Measurements from ENCODE around the gene SIRT6. TPM values are rescaled to one million over a fixed set of nuclear protein-coding genes. Genes with fewer than 3 reads are reported as not detected.

SIRT6 gene
- total and polyA plus RNA-seq, 2 of the 4 experiments (the other 2 are of a cell fraction): 3.9 to 25.3 TPM

- dilution Hi-C loops (cut with HindIII; ENCODE audit: low sequenced_read_pairs, unreplicated experiment) (no loop called here), intact Hi-C loops (cut with micrococcal nuclease) (loop anchor here (1.0 kb wide), 1 partner anchor 19 kb away; no protein-coding TSS in a partner anchor), in situ Hi-C loops (cut with MboI; ENCODE audit: low sequenced_read_pairs) (no loop called here)
- Histone ChIP-seq H2BK20ac (ENCODE audit: low read depth, low read length) (no peak overlapping the region), H3K79me1 (ENCODE audit: low read depth in 1 of 2, low read length in 2 of 2) (no peaks in the 10 kb centered on the region), H3K14ac (replicated peaks; ENCODE audit: low read depth, low read length) (no peak overlapping the region), H3K9me1 (ENCODE audit: insufficient read depth, low read length) (no peaks in the 10 kb centered on the region), H3K4me3 (ENCODE audit: insufficient read depth, low read depth, low read length) (no peak overlapping the region), H3K4me1 (ENCODE audit: control insufficient read depth, insufficient read depth, low read length) (no peaks in the 10 kb centered on the region), H3K27ac (ENCODE audit: insufficient read depth, low read length) (no peak overlapping the region), H3K27me3 (ENCODE audit: control insufficient read depth, insufficient read depth, low read length) (peaks cover 3% of the 10 kb centered on the region; the same call in 1 of the 2 replicates), H2AK9ac (replicated peaks; ENCODE audit: low read depth, low read length, poor library complexity) (no peak overlapping the region), H2BK120ac (ENCODE audit: low read depth, low read length) (no peak overlapping the region), H3K23ac (ENCODE audit: low read depth, low read length) (no peak overlapping the region), H3K18ac (ENCODE audit: low read depth, low read length) (no peak overlapping the region), H2AK5ac (ENCODE audit: low read depth, low read length) (no peak overlapping the region), H2AFZ (replicated peaks; ENCODE audit: low read length, poor library complexity) (no peak overlapping the region), H4K5ac (ENCODE audit: low read depth, low read length) (no peak overlapping the region), H2BK15ac (ENCODE audit: low read depth, low read length) (no peak overlapping the region), H3K9ac (ENCODE audit: low read depth, low read length) (no peak overlapping the region), H4K20me1 (ENCODE audit: insufficient read depth, low read length) (no peaks in the 10 kb centered on the region), H3K9me3 (ENCODE audit: control insufficient read depth, insufficient read depth, low read length) (no peaks in the 10 kb centered on the region), H4K8ac (ENCODE audit: low read depth in 2 of 2, low read length in 2 of 2) (no peak overlapping the region), H3K56ac (ENCODE audit: extremely low read depth, insufficient read depth, low read length) (no peak overlapping the region), H3K36me3 (ENCODE audit: control insufficient read depth, insufficient read depth, low read length) (no peaks in the 10 kb centered on the region), H3K4ac (ENCODE audit: low read depth, low read length) (no peak overlapping the region), H4K91ac (ENCODE audit: insufficient read depth, low read depth, low read length) (no peak overlapping the region), H2BK5ac (ENCODE audit: low read depth, low read length, poor library complexity, severe bottlenecking) (no peak overlapping the region), H3K4me2 (ENCODE audit: low read depth, low read length) (no peak overlapping the region)
- BruUV-seq (replicated peaks): no TSS peak
- TF ChIP-seq FOS (IDR thresholded peaks at IDR 0.05; ENCODE audit: low read depth, low read length) (no peak), MXI1 (IDR thresholded peaks at IDR 0.05; ENCODE audit: borderline replicate concordance, low read depth, low read length) (no peak), CTCF (conservative IDR thresholded peaks at IDR 0.05; ENCODE audit: low read depth, low read length) (no peak), RCOR1 (IDR thresholded peaks at IDR 0.05; ENCODE audit: insufficient replicate concordance, low read length) (no peak), CHD1 (IDR thresholded peaks at IDR 0.05; ENCODE audit: low read depth, low read length) (no peak), ELK1 (IDR thresholded peaks at IDR 0.05; ENCODE audit: borderline replicate concordance, low read depth, low read length) (no peak), NFE2L2 (IDR thresholded peaks at IDR 0.05; ENCODE audit: low read depth, low read length) (no peak), RAD21 (IDR thresholded peaks at IDR 0.05; ENCODE audit: low read length) (no peak)
- no peak for DNase-seq
- no peak for ATAC-seq (ENCODE audit: low read depth)
- POLR2A ChIA-PET (ENCODE audit: unreplicated experiment): no interaction called here
- 17% methylated on average over 1 of the region's 10 CpGs; no CpG with 5 or more reads in 1 of the 2 experiments for WGBS, 2 experiments (ENCODE audit: extremely low coverage in 2 of 2, insufficient read length in 1 of 2)
- CTCF ChIA-PET: no interaction called here
Observed at GRCh38 chr19:4215807-4216206, 33.4 kb upstream of the SIRT6 start.
